Loucy (cell line): ENCODE data around the gene TLNRD1.

Experiments used
- H2AFZ ChIP-seq: fragments of 200-600 bp; sonication (generic); 2 replicates; pipeline ENCODE4 v1.6.0; 2016; ENCODE audit warnings: antibody characterized with exemption, mild to moderate bottlenecking, low read length, moderate library complexity
- H3F3A ChIP-seq: fragments of 200-600 bp; 2 replicates; pipeline ENCODE4 v1.6.0; 2016; ENCODE audit warnings: antibody characterized with exemption, low read depth, mild to moderate bottlenecking
- H3K27me3 ChIP-seq: fragments of 200-600 bp; sonication (generic); 2 replicates; pipeline ENCODE4 v1.6.1; 2014; ENCODE audit warnings: low read length, mild to moderate bottlenecking; ENCODE audit not compliant: insufficient read depth, poor library complexity, severe bottlenecking
- H3K36me3 ChIP-seq: fragments of 200-600 bp; sonication (generic); 2 replicates; pipeline ENCODE4 v1.6.1; 2016; ENCODE audit warnings: low read length; ENCODE audit not compliant: insufficient read depth
- H3K4me1 ChIP-seq: fragments of 200-600 bp; sonication (generic); 2 replicates; pipeline ENCODE4 v1.5.1; 2014; ENCODE audit warnings: low read length, mild to moderate bottlenecking; ENCODE audit not compliant: insufficient read depth, poor library complexity, severe bottlenecking
- H3K4me2 ChIP-seq: fragments of 200-600 bp; sonication (generic); 2 replicates; pipeline ENCODE4 v1.6.0; 2014; ENCODE audit warnings: antibody characterized with exemption, low read length, low read depth, mild to moderate bottlenecking; ENCODE audit not compliant: poor library complexity, severe bottlenecking
- H3K4me3 ChIP-seq: fragments of 200-600 bp; sonication (generic); 2 replicates; pipeline ENCODE4 v1.5.1; 2014; ENCODE audit warnings: low read length, mild to moderate bottlenecking, mixed read lengths; ENCODE audit not compliant: poor library complexity, severe bottlenecking
- H3K79me2 ChIP-seq: fragments of 200-600 bp; sonication (generic); 2 replicates; pipeline ENCODE4 v1.6.1; 2014; ENCODE audit warnings: low read length; ENCODE audit not compliant: insufficient read depth
- H3K9ac ChIP-seq: fragments of 200-600 bp; sonication (generic); 2 replicates; pipeline ENCODE4 v1.6.0; 2014; ENCODE audit warnings: mild to moderate bottlenecking, low read depth, low read length, moderate library complexity; ENCODE audit not compliant: poor library complexity, severe bottlenecking
- H3K9me2 ChIP-seq: fragments of 200-600 bp; sonication (generic); replicated peaks from 2 replicates; pipeline ENCODE4 v1.6.1; 2016; ENCODE audit warnings: low read depth, low read length, mixed read lengths
- H3K9me3 ChIP-seq: fragments of 200-600 bp; sonication (generic); 2 replicates; pipeline ENCODE4 v1.6.1; 2014; ENCODE audit warnings: mild to moderate bottlenecking, antibody characterized with exemption, low read length, low read depth; ENCODE audit not compliant: insufficient read depth
- H4K20me1 ChIP-seq: fragments of 200-600 bp; sonication (generic); 2 replicates; pipeline ENCODE4 v1.6.0; 2014; ENCODE audit warnings: antibody characterized with exemption, low read length, mild to moderate bottlenecking; ENCODE audit not compliant: insufficient read depth, poor library complexity, severe bottlenecking
- CTCF ChIP-seq: fragments of 200-600 bp; sonication (generic); conservative IDR thresholded peaks from 2 replicates; pipeline ENCODE4 v1.5.1; 2014; ENCODE audit warnings: mild to moderate bottlenecking, antibody characterized with exemption, low read length
- EZH2phosphoT487 ChIP-seq: fragments of 200-600 bp; IDR thresholded peaks from 2 replicates; pipeline ENCODE4 v1.6.1; 2018; ENCODE audit warnings: antibody characterized with exemption, mild to moderate bottlenecking, moderate library complexity, borderline replicate concordance

TLNRD1 gene

GRCh38 chr15:81000624-81001151 is at the start of gene TLNRD1:
TSS of gene TLNRD1 (plus strand) at chr15:81000923. CDS start at chr15:81002272, 1,349 bp downstream.
- peak within 1 kb of the TSS; percentile 97 for H3K4me3 ChIP-seq
- TF ChIP-seq EZH2phosphoT487 = no peak
- TF ChIP-seq CTCF = no peak

GRCh38 chr15:80951941-80952340 is 48.8 kb upstream of the TLNRD1 start:
- no peaks in the 10 kb centered on the region for H3K9me2 ChIP-seq
- no peak for TF ChIP-seq EZH2phosphoT487
- no peaks in the 10 kb centered on the region for H3K4me1 ChIP-seq
- no peak overlapping the region for H2AFZ ChIP-seq
- H3K79me2 ChIP-seq = no peaks in the 10 kb centered on the region
- H3K27me3 ChIP-seq = no peaks in the 10 kb centered on the region
- H4K20me1 ChIP-seq = no peaks in the 10 kb centered on the region
- H3K4me2 ChIP-seq = no peak overlapping the region
- H3K9ac ChIP-seq = no peak overlapping the region
- H3F3A ChIP-seq = no peaks in the 10 kb centered on the region
- no peaks in the 10 kb centered on the region for H3K9me3 ChIP-seq
- no peak overlapping the region for H3K4me3 ChIP-seq
- H3K36me3 ChIP-seq = peaks cover 10% of the 10 kb centered on the region; the same call in 1 of the 2 replicates

More at GRCh38 chr15:81000624-81001151, at the start of gene TLNRD1:
- Histone ChIP-seq H2AFZ (peak within 1 kb of the TSS; percentile 86), H3K4me1 (peaks cover 39% of the 10 kb centered on the region), H3K9me3 (no peaks in the 10 kb centered on the region), H3K9me2 (no peaks in the 10 kb centered on the region), H3K27me3 (no peaks in the 10 kb centered on the region), H3F3A (0 out of 2 replicates have a peak, but pooled peaks cover 4% of the 10 kb centered on the region), H3K79me2 (peaks cover 57% of the 10 kb centered on the region), H3K4me2 (peak within 1 kb of the TSS; percentile 78), H3K9ac (peak within 1 kb of the TSS; percentile 95), H4K20me1 (peaks cover 25% of the 10 kb centered on the region), H3K36me3 (no peaks in the 10 kb centered on the region)

- H4K20me1 ChIP-seq = no peaks in the 10 kb centered on the region
- H3F3A ChIP-seq = no peaks in the 10 kb centered on the region
- no peaks in the 10 kb centered on the region for H3K79me2 ChIP-seq
- no peaks in the 10 kb centered on the region for H3K9me3 ChIP-seq
- H3K9ac ChIP-seq = no peak overlapping the region
- H3K4me3 ChIP-seq = no peak overlapping the region
- no peaks in the 10 kb centered on the region for H3K4me1 ChIP-seq
- H3K4me2 ChIP-seq = no peak overlapping the region
- H3K36me3 ChIP-seq = peaks cover 6% of the 10 kb centered on the region; the same call in 1 of the 2 replicates
- TF ChIP-seq EZH2phosphoT487 (no peak), CTCF (no peak)
- no peaks in the 10 kb centered on the region for H3K27me3 ChIP-seq
- no peak overlapping the region for H2AFZ ChIP-seq
- no peaks in the 10 kb centered on the region for H3K9me2 ChIP-seq
These were observed 47.4 kb upstream of the TLNRD1 start for GRCh38 chr15:80953001-80953952.
